IMR-90 (cell line): ENCODE results near the gene INPP5A. TPM values are rescaled to one million over a fixed set of nuclear protein-coding genes. Genes with fewer than 3 reads are reported as not detected.

Experiments
- ATAC-seq: fragments of 200-7000 bp; cut with Tn5 transposase; 2 replicates; pipeline ENCODE4 v1.9.1; 2020; ENCODE audit warnings: low read depth, mild to moderate bottlenecking, moderate library complexity
- BruUV-seq: library from RNA; stranded (reverse); fragments of 400-500 nt; replicated peaks from 2 replicates; lab custom pipeline; 2021; lab: Mats Ljungman, UMichigan
- CTCF ChIA-PET: fragments of 300-600 bp; formaldehyde crosslinking; extraction: SDS; loops from one replicate; lab custom pipeline; 2021; ENCODE audit warnings: antibody characterized with exemption; lab: Yijun Ruan, JAX
- POLR2A ChIA-PET: fragments of 300-600 bp; sonication (Branson Sonifier 250); formaldehyde crosslinking; loops from one replicate; lab custom pipeline; 2022; ENCODE audit warnings: antibody characterized with exemption; ENCODE audit not compliant: unreplicated experiment; lab: Charles Lee
- DNase-seq: peaks from one replicate; pipeline ENCODE4 v3.0.0; 2013
- H2AFZ ChIP-seq: replicated peaks from 2 replicates; pipeline ENCODE3; 2013; ENCODE audit warnings: low read length, mild to moderate bottlenecking; ENCODE audit not compliant: poor library complexity
- H2AK5ac ChIP-seq: 2 replicates; pipeline ENCODE4 v1.6.1; 2013; ENCODE audit warnings: low read depth, low read length, inconsistent platforms
- H2AK9ac ChIP-seq: replicated peaks from 2 replicates; pipeline ENCODE3; 2013; ENCODE audit warnings: mild to moderate bottlenecking, low read depth, low read length, moderate library complexity; ENCODE audit not compliant: poor library complexity
- H2BK120ac ChIP-seq: 2 replicates; pipeline ENCODE4 v1.6.1; 2013; ENCODE audit warnings: low read depth, low read length, inconsistent platforms
- H2BK15ac ChIP-seq: 3 replicates; pipeline ENCODE4 v1.6.1; 2013; ENCODE audit warnings: low read depth, low read length, inconsistent platforms
- H2BK20ac ChIP-seq: 2 replicates; pipeline ENCODE4 v1.6.1; 2013; ENCODE audit warnings: low read depth, mild to moderate bottlenecking, inconsistent platforms, low read length, moderate library complexity
- H2BK5ac ChIP-seq: 2 replicates; pipeline ENCODE4 v1.6.1; 2013; ENCODE audit warnings: mild to moderate bottlenecking, low read depth, low read length, inconsistent platforms; ENCODE audit not compliant: poor library complexity, severe bottlenecking
- H3K14ac ChIP-seq: replicated peaks from 2 replicates; pipeline ENCODE4 v1.6.1; 2013; ENCODE audit warnings: low read depth, low read length, inconsistent platforms
- H3K18ac ChIP-seq: 2 replicates; pipeline ENCODE4 v1.6.1; 2013; ENCODE audit warnings: low read depth, low read length, control low read depth
- H3K23ac ChIP-seq: 2 replicates; pipeline ENCODE4 v1.6.1; 2013; ENCODE audit warnings: low read depth, low read length, inconsistent platforms
- H3K27ac ChIP-seq: 2 replicates; pipeline ENCODE4 v1.5.1; 2013; ENCODE audit warnings: mild to moderate bottlenecking, control low read depth, low read length; ENCODE audit not compliant: insufficient read depth
- H3K27me3 ChIP-seq: 2 replicates; pipeline ENCODE4 v1.6.1; 2013; ENCODE audit warnings: low read length; ENCODE audit not compliant: control insufficient read depth, insufficient read depth
- H3K36me3 ChIP-seq: 2 replicates; pipeline ENCODE4 v1.6.1; 2013; ENCODE audit warnings: low read length, mixed read lengths; ENCODE audit not compliant: control insufficient read depth, insufficient read depth
- H3K4ac ChIP-seq: 2 replicates; pipeline ENCODE4 v1.6.1; 2013; ENCODE audit warnings: low read depth, low read length, inconsistent platforms
- H3K4me1 ChIP-seq: 2 replicates; pipeline ENCODE4 v1.6.1; 2013; ENCODE audit warnings: low read length, mixed read lengths; ENCODE audit not compliant: control insufficient read depth, insufficient read depth
- H3K4me2 ChIP-seq: 2 replicates; pipeline ENCODE4 v1.6.1; 2013; ENCODE audit warnings: low read depth, mild to moderate bottlenecking, control low read depth, low read length, moderate library complexity
- H3K4me3 ChIP-seq: 2 replicates; pipeline ENCODE4 v1.5.1; 2013; ENCODE audit warnings: low read depth, mild to moderate bottlenecking, control low read depth, low read length, moderate library complexity; ENCODE audit not compliant: insufficient read depth
- H3K56ac ChIP-seq: 2 replicates; pipeline ENCODE4 v1.6.1; 2013; ENCODE audit warnings: low read length, inconsistent platforms; ENCODE audit not compliant: insufficient read depth; ENCODE audit errors: extremely low read depth
- H3K79me1 ChIP-seq, 2 experiments: 2 replicates each; pipeline ENCODE4 v1.6.1; 2013; ENCODE audit warnings: low read length in 2 of 2, inconsistent platforms in 1 of 2, low read depth in 1 of 2
- H3K9ac ChIP-seq: 2 replicates; pipeline ENCODE4 v1.6.1; 2013; ENCODE audit warnings: low read depth, low read length, control low read depth
- H3K9me1 ChIP-seq: 2 replicates; pipeline ENCODE4 v1.6.1; 2013; ENCODE audit warnings: low read length, inconsistent platforms; ENCODE audit not compliant: insufficient read depth
- H3K9me3 ChIP-seq: 2 replicates; pipeline ENCODE4 v1.6.1; 2013; ENCODE audit warnings: low read length; ENCODE audit not compliant: control insufficient read depth, insufficient read depth
- H4K20me1 ChIP-seq: 2 replicates; pipeline ENCODE4 v1.6.1; 2013; ENCODE audit warnings: low read length, inconsistent platforms; ENCODE audit not compliant: insufficient read depth
- H4K5ac ChIP-seq: 2 replicates; pipeline ENCODE4 v1.6.1; 2013; ENCODE audit warnings: mild to moderate bottlenecking, low read depth, low read length, control low read depth
- H4K8ac ChIP-seq, 2 experiments: 2 replicates each; pipeline ENCODE4 v1.6.1; 2013; ENCODE audit warnings: low read depth in 2 of 2, low read length in 2 of 2, control low read depth in 1 of 2, inconsistent platforms in 1 of 2
- H4K91ac ChIP-seq: 2 replicates; pipeline ENCODE4 v1.6.1; 2013; ENCODE audit warnings: low read depth, low read length, inconsistent platforms; ENCODE audit not compliant: insufficient read depth
- CHD1 ChIP-seq: IDR thresholded peaks from 2 replicates; pipeline ENCODE4 v1.6.1; 2012; ENCODE audit warnings: low read depth, low read length, improper control_type of control experiment
- CTCF ChIP-seq: conservative IDR thresholded peaks from 2 replicates; pipeline ENCODE4 v1.5.1; 2012; ENCODE audit warnings: mild to moderate bottlenecking, low read depth, low read length, improper control_type of control experiment
- MXI1 ChIP-seq: IDR thresholded peaks from 2 replicates; pipeline ENCODE4 v1.6.1; 2012; ENCODE audit warnings: low read depth, mild to moderate bottlenecking, low read length, moderate library complexity, borderline replicate concordance
- NFE2L2 ChIP-seq: fragments of 150-350 bp; IDR thresholded peaks from 2 replicates; pipeline ENCODE4 v1.6.1; 2016; ENCODE audit warnings: low read depth, mild to moderate bottlenecking, low read length
- RAD21 ChIP-seq: IDR thresholded peaks from 2 replicates; pipeline ENCODE4 v1.6.1; 2012; ENCODE audit warnings: low read length, improper control_type of control experiment
- RFX5 ChIP-seq: IDR thresholded peaks from 2 replicates; pipeline ENCODE4 v1.8.0; 2012; ENCODE audit warnings: low read depth, mild to moderate bottlenecking, low read length, moderate library complexity
- SMC3 ChIP-seq: fragments of 150-350 bp; IDR thresholded peaks from 2 replicates; pipeline ENCODE4 v1.6.1; 2016; ENCODE audit warnings: low read depth, mild to moderate bottlenecking, antibody characterized with exemption, low read length, moderate library complexity
- WGBS, 2 experiments: methylation state at CpG; one replicate each; pipeline versions ENCODE4 v1.1.5 to v1.1.7; 2013; ENCODE audit warnings: missing lambda C conversion rate in 2 of 2; ENCODE audit not compliant: insufficient read length in 1 of 2; ENCODE audit errors: extremely low coverage in 2 of 2; 5-methylcytosine and 5-hydroxymethylcytosine counted together
- dilution Hi-C: fragments of 300-500 bp; cut with HindIII; formaldehyde crosslinking; loops from one replicate; pipeline ENCODE4 v1.14.3; 2018; ENCODE audit warnings: low sequenced_read_pairs; ENCODE audit not compliant: unreplicated experiment
- in situ Hi-C: fragments of 300-500 bp; cut with MboI; formaldehyde crosslinking; loops from 3 replicates; pipeline ENCODE4 v1.14.3; 2019; ENCODE audit warnings: low sequenced_read_pairs, inconsistent platforms, mixed read lengths
- intact Hi-C: fragments of 100-400 bp; cut with micrococcal nuclease; formaldehyde crosslinking; loops from 2 replicates; pipeline ENCODE4 v1.10.0; 2022
- polyA plus RNA-seq, 3 experiments: library from polyadenylated mRNA; depleted of rRNA; stranded (reverse); fragments of >200 nt; gene quantifications; 2 replicates each; pipeline ENCODE4 v1.2.3, GENCODE V29; 2012; ENCODE audit warnings: low replicate concordance in 1 of 3
- total RNA-seq: library from RNA; depleted of rRNA; stranded (reverse); fragments of >200 nt; gene quantifications from 2 replicates; pipeline ENCODE4 v1.2.3, GENCODE V29; 2012

The INPP5A gene
- total and polyA plus RNA-seq, 2 of the 4 experiments (the other 2 are of a cell fraction) = 21.4 to 36.7 TPM

GRCh38 chr10:132696728-132697577, 159.4 kb downstream of the INPP5A start:
- H2AK5ac ChIP-seq = no peak overlapping the region
- POLR2A ChIA-PET = no interaction called here
- H3K14ac ChIP-seq = no peak overlapping the region
- 87% methylated on average over 4 of the region's 13 CpGs; no CpG with 5 or more reads in 1 of the 2 experiments for WGBS, 2 experiments
- no peak overlapping the region for H3K18ac ChIP-seq
- no peak overlapping the region for H2BK20ac ChIP-seq
- no peak overlapping the region for H4K91ac ChIP-seq
- H3K79me1 ChIP-seq = peaks cover 0 to 12% of the 10 kb centered on the region in 2 experiments; a peak in 2 of 4 replicates
- ATAC-seq = no peak
- H2BK120ac ChIP-seq = no peak overlapping the region
- H4K5ac ChIP-seq = no peak overlapping the region
- no peak overlapping the region for H3K4ac ChIP-seq
- no peak overlapping the region for H3K4me3 ChIP-seq
- peak overlapping the region; percentile 26 for H2AK9ac ChIP-seq
- CTCF ChIA-PET = no interaction called here
- no peaks in the 10 kb centered on the region for H3K9me1 ChIP-seq
- H2BK15ac ChIP-seq = no peak overlapping the region
- no peak overlapping the region for H3K23ac ChIP-seq
- H2AFZ ChIP-seq = no peak overlapping the region
- H3K56ac ChIP-seq = no peak overlapping the region
- TF ChIP-seq CHD1 (no peak), NFE2L2 (no peak), MXI1 (no peak), RFX5 (no peak), SMC3 (no peak), CTCF (no peak), RAD21 (no peak)
- intact Hi-C loops (no loop called here), in situ Hi-C loops (no loop called here), dilution Hi-C loops (no loop called here)
- H4K20me1 ChIP-seq = no peaks in the 10 kb centered on the region
- no peaks in the 10 kb centered on the region for H3K9me3 ChIP-seq
- no peak overlapping the region for H3K27ac ChIP-seq
- H2BK5ac ChIP-seq = no peak overlapping the region
- no peak overlapping the region for H3K9ac ChIP-seq
- no peak for DNase-seq
- BruUV-seq = no TSS peak
- H4K8ac ChIP-seq = no peak overlapping the region
- 0 out of 2 replicates have a peak, but pooled peaks cover 11% of the 10 kb centered on the region for H3K36me3 ChIP-seq
- H3K4me2 ChIP-seq = no peak overlapping the region
- H3K4me1 ChIP-seq = peaks cover 14% of the 10 kb centered on the region
- H3K27me3 ChIP-seq = no peaks in the 10 kb centered on the region
